HG03095 (cell line): ENCODE measurements around the gene PAWR.

Experiments
- ATAC-seq: cut with Tn5 transposase; IDR thresholded peaks from one replicate; pipeline ENCODE4 v1.9.1; 2021; ENCODE audit warnings: moderate library complexity; ENCODE audit not compliant: unreplicated experiment

The PAWR gene, protein sequence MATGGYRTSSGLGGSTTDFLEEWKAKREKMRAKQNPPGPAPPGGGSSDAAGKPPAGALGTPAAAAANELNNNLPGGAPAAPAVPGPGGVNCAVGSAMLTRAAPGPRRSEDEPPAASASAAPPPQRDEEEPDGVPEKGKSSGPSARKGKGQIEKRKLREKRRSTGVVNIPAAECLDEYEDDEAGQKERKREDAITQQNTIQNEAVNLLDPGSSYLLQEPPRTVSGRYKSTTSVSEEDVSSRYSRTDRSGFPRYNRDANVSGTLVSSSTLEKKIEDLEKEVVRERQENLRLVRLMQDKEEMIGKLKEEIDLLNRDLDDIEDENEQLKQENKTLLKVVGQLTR

DNA sequence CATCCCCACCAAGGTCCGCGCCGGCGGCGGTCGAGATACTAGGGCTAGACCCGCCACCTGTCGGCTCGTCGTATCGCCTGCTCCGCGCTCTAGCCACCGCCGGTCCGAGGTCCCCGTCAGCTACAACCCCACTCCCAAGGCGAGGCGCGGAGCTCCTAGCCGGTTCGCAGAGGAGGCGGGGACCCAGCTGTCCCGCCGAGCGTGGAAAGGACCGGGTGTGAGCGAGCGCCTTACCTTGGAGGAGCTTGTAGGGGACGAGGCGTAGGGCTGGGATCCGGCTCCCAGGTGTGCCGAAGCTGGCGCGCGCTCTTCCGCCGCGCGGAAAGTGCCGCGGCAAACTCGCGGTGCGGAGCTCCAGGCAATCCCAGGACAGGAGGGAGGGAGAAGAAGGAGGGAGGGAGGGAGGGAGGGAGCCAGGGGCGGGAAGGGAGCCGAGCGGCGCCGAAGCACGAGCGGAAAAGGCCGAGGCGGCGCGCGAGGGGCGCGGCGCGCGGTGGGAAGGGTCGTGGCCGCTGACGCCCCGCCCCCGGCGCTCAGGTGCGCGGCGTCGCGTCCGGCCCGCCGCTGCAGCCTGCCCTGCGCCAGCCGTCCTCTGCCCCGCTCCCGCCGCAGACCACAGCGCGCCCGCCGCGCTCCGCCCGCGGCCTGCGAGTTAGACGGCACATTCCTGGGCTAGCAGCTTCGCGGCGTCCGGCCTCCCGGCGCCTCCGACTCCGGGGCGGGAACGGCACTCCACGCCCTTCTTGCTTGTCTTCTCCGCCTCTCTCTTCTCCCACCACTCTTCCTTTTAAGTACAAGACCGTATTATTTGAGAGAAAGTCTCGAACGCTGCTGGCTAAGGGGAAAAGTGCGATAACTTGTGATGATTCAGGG is at the start of gene PAWR:
TSS of gene PAWR (minus strand) at position 327 of the 873 bp plus-strand sequence. CDS start 720 bp downstream, outside the sequence.
- ATAC-seq = peak; percentile 57

DNA sequence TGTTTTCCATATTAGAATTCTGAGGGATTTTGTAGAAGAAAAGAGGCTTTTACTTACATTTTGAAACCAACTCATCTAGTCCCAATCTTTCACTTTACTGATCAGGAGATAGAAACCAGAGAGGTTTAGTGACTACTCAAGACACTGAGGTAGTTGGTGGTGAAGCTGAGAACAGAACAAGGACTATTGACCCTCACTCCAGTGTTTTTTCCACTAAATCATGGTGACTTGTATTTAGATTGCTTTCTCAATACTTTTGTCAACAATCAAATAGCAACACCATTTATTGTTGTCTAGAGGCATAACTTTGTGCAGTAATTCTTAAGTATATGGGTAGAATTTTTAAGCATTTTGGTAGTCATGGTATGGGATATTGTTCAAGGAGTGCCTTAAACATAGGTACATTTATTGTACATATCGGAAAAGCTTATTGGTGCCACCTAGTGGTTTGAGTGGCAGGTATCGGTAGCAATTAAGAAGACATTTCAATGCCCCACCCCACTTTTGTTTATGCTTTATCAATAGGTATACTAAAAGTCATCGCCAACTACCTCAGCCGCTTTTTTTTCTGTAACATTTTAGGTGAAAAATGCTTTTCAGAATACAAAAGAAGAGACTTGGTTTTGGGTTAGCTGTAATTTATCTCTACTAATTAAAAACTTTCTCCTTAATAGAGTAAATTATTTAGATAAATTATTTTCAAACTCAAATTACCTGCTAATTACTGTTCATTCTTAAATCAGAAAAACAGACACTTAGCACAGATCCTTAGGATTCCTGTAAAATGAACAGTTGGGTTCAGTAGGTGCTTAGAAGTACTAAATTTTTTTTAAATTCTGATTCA is 47.3 kb upstream of the PAWR start:
- peak; percentile 76 for ATAC-seq

DNA sequence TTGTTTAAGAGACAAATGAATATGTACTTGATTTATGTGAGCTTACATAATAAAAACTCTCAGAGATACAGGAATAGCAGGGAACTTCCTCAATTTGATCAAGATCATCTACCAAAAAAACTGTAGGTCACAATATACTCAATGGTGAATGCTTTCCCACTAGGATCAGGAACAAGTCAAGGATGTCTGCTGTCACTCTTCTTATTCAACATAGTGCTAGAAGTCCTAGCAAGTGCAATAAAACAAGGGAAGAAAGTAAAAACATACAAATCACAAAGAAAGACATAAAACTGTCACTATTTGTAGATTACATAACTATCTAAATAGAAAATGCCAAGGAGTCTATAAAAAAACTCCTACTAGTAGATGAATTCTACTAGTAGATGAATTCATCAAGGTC is 41.9 kb upstream of the PAWR start:
- no peak for ATAC-seq

DNA sequence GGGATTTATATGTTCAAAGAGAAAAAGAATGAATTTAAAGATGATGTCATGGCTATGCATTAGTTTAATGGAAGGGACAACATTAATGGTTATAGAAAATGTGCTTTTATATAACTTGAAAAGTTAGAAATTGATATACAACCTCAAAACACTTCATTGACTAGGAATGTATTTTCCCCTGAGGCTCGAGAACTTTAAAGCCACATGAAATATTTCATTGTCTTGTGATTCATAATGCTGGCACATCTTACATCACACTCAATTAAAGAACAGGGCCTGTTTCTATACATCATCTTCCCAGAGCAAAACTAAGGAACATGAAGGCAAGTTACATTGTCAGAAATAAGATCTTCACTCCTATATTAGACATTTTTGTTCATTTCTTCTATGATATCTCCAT is 35.2 kb upstream of the PAWR start:
- ATAC-seq = no peak

DNA sequence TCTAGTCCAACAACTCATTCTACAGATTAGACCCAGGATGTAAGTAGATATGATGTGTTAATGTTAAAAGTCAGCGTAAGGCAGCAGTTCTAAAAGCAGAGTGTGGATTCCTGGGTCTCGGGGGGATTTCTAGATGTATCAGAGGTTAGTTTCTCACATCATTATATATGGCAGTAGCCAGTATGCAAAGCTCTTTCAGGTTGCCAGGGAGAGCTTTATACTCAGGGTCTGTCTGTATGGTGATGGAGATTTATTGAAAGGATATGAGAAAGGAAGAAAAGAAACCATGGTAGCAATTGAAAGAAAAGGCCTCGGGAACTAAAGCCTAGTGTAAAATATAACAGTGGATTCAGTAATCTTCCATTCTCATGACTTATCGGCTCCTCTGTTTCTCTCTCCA is 26.2 kb upstream of the PAWR start:
- no peak for ATAC-seq

DNA sequence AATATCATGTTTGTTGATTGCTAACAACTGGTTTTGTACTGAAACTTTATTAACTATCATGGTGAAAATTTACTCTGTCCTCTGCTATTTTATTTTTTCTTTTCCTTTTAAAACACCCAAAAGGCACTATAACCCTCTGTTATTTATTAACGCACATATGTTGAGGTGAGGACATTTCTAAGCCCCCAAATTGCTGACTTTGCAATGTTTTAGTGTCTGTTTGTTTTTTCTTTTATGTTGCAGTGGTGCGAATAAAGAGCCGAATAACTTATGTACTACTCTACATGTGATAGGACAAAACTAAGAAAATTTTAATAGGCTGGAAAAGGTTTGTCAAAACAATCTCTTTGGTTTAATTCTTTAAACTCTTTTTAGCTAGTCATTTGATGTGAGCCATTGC is 24.5 kb upstream of the PAWR start:
- ATAC-seq = no peak

DNA sequence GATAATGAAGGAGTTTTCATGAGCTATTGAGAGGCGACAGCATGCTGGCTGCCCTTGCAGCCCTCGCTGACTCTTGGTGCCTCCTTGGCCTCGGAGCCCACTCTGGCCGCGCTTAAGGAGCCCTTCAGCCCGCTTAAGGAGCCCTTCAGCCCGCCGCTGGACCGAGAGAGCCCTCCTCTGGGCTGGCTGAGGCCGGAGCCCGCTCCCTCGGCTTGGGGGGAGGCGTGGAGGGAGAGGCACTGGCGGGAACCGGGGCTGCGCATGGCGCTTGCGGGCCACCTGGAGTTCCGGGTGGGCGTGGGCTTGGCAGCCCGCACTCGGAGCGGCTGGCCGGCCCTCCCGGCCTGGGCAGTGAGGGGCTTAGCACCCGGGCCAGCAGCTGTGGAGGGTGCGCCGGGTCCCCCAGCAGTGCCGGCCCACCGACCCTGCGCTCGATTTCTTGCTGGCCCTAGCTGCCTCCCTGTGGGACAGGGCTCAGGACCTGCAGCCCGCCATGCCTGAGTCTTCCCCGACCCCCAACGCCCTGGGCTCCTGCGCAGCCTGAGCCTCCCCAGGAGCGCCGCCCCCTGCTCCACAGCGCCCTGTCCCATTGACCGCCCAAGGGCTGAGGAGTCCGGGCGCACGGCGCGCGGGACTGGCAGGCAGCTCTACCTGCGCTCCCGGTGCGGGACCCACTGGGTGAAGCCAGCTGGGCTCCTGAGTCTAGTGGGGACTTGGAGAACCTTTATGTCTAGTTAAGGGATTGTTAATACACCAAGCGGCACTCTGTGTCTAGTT is 20.1 kb upstream of the PAWR start:
- no peak for ATAC-seq

DNA sequence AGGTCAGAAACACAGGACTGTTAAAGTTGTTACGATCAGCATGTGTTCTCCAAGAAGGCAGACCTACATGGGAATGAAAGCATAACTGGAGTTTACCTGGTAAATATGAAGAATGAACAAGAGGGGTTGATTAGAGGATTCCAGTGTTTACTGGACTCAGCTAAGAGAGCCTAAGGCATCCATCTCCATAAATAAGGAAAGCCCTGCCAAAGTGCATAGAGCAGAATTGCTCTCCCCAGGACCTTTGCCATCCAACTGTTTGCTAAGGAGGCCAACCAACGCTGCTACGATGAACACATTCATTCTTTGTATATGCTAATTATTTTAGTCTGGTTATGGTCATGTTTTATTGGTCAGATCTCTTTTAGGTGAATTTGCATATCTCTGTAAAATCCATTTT is 17.1 kb upstream of the PAWR start:
- no peak for ATAC-seq

DNA sequence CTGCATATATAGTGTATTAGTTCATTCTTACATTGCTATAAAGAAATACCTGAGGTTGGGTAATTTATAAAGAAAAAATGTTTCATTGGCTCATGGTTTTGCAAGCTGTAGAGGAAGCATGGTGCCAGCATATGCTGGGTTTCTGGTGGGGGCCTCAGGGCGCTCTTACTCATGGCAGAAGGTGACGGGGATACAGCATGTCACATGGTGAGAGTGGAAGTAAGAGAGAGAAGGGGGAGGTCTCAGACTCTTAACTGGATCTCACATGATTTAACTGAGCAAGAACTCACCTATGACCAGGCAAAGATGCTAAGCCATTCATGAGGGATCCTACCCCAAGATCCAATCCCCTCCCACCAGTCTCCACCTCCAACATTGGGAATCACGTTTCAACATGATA is 15.9 kb upstream of the PAWR start:
- ATAC-seq = no peak

DNA sequence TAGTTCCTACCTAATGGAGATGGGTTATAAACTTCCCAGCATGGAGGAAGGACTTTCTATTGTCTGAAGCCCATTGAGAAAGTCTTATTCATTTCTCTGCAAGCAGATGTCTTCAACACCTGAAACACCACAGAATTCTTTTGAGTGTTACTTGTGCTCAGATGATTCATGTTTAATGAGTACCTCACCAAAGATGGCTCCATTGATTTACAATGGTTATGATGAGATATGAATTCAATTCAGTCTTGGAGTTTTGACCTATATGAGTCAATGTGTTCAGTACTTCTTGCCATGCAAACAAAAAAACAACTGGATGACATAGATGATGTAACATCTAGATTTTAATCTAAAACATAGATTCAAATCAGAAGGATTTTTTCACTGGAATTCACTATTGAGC is 15.4 kb upstream of the PAWR start:
- ATAC-seq = no peak

DNA sequence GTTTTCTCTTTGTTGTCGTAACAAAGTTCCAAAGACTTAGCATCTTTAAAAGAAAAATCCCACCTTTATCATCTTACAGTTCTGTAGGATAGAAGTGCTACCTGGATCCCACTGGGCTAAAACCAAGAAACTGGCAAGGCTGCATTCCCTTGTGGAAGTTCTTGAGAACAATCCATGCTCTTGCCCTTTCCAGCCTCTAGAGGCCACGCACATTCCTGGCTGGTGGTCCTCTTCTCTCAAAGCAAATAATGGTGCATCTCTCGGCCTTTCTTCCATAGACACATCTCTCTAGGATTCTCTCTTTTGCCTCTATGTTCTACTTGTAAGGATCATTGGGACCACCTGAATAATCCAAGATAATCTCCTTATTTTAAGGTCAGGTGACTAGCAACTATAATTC is 8.2 kb upstream of the PAWR start:
- ATAC-seq = no peak

DNA sequence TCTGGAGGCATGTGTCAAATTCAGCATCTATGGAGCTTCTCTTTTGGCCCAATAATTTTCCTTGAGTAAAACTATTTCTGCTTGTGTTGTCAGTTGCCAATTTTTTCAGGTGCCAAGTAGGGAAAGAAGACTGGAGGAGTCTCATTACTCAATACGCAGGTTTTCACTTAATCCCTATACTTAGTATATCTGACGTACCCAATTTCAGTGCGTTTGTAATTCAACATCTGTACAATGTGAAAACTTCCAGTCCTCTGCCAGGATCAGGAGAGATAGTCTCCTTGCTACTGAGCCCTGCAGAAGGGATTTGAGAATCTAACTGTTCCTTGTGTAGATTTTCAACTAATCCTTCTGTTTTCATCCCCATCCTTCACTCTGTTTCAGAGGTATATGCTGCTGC is 5.7 kb upstream of the PAWR start:
- no peak for ATAC-seq

DNA sequence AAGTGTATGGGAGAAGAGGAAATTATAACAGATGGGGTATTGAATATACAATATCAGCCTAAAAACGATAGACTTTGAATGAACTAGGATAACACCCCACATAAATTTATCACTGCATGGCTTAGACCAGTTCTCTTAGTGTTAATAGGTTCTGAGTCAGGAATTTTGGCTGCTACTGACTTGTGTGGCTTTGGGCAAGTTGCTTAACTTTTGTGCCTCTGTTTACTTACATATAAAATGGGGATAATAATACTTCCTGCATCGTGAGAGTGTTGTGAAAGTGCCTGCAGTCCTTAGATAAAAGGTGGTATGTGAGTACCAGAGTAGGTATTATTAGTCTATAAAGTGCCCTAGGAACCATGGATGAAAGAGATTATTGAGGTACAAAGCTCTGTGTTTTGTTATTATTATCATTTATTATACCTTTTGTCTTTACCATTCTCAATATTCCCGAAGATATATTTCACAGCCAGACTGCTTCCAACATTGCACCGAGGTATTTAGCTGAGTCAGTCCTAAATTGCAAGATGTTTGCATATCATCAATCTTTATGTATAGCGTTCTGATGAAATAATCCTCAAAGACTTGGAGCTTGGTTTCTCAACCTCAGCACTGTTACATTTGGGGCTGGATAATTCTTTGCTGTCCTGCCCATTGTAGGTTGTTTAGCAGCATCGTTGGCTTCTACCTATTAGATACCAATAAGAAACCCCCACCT is 2.3 kb upstream of the PAWR start:
- no peak for ATAC-seq

DNA sequence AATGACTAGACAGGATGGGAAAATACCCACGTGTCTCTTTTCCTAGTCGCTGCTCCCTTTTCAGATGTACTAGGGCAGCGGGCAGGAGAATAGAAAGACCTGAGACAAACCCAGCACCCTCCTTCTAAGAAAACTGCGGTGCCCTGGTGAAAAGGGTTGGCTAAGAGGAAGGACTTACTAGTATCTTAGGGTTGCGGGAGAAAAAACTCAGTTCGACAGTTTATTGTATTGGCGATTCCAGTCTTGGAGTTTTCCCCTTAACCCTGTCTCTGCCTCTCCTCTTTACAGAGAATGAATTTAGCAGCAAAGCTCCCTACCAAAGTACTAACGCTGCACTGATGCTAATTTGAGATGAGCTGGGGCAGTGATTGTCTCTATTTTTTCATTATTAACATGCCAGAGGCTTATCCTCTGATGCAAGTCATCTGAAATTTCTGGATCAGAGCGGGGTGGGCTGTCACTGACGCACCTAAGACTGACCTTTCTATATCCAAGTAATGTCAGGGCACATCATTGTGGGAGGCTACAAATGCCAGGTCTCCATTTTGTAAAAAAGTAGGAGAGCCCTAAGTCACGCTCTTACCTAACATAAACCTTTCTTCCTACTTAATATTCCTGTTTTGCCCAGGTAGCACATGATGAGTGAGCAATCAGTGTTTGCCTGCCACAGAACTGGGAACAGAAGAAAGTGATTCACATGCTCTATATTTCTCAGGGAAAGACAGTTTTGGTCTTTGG is 916 bp upstream of the PAWR start:
- ATAC-seq = no peak

DNA sequence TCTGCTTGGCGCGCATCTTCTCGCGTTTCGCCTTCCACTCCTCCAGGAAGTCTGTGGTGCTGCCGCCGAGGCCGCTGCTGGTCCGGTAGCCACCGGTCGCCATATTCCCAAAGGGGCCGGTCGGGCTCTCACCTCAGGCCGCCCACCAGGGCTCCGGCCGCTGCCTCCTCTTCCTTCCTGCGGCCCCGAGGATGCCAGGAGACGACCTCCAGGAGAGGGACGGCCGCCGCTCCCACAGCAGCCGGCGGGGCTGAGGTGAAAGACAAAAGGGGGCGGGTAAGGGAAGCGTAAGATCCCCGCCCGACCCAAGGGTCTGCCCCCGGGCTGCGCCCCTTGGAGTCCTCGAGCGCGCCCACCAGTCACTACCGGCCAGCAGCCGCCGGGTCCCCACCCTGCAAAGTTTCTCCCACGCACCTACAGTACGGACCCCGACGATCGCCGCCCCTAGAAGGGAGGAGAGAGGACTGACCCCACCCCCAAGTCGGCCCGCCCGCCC is 574 bp downstream of the PAWR start:
- peak; percentile 25 for ATAC-seq

DNA sequence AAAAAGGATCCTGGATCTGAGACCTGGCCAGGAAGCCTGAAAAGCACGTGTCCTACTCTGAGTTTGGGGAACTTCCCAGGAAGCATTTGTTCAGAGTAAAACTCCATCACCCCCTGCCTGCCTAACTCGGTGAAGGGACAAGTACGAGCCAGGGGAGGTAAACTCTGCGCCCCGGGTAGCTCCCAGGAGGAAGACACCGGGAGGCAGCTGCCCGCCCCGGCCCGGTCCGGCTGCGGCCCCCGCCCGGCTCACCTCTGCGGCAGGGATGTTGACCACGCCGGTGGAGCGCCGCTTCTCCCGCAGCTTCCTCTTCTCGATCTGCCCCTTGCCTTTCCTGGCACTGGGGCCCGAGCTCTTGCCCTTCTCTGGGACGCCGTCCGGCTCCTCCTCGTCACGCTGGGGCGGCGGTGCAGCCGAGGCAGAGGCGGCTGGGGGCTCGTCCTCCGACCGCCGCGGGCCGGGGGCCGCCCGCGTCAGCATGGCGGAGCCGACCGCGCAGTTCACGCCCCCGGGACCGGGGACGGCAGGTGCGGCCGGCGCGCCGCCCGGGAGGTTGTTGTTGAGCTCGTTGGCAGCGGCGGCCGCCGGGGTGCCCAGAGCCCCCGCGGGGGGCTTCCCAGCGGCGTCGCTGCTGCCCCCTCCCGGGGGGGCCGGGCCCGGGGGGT is 1.2 kb downstream of the PAWR start:
- ATAC-seq = peak; percentile 20

DNA sequence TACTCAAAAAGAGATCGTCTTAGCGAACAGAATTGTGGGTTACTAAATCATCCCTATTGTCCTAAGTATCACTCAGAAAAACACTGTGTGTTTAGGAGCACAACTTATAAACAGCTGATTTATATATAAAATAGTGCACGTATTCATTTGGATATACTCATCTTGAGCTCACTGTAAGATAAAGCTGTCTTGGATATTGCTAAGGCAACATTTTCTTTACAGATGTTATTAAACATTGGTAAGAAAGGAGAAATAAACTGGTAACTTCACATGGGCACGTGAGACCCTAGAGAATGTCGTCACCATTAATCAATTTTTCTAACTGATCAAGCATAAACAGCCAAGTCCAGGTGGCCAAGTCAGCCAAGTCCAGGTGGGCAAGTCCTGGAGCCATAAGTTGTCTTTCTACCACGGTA is 1.7 kb downstream of the PAWR start:
- ATAC-seq = no peak

DNA sequence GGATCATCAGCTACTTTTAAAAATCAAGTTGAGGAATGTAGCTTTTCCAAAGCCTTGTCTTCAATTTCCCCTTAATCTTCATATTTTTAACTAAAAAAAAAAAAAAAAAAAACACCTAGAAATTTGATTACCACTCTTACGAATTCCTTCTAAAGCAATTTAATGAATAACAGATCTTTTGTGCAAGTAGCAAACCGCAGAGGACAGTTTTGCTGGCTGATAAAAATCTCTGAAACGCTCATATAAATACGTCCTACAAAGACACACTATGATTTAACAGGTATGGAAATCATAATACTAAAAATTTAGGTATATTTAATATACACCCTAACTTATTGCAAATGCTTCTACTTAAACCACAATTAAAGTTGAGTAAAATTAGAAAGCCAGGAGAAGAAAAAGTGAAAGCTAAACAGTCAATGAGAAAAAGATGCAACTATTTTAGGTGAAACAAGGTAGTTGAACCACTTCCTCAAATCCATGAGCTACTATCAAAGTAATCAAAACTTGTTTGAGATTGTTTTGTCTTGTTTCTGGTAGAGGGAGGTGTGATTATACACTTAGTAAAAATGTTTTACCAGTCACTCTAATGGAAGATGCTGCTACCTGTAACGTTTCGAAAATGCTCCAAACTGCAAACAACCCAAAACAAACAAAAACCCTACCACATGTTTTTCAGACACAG is 2.2 kb downstream of the PAWR start:
- no peak for ATAC-seq
